ENCODE measurements around the gene CTAG1B.
"Not testable (repeated sequence)": the region's sequence is repeated elsewhere in the genome, so short reads cannot be mapped to it uniquely, and the experiment has no call there.

Gene CTAG1B

DNA sequence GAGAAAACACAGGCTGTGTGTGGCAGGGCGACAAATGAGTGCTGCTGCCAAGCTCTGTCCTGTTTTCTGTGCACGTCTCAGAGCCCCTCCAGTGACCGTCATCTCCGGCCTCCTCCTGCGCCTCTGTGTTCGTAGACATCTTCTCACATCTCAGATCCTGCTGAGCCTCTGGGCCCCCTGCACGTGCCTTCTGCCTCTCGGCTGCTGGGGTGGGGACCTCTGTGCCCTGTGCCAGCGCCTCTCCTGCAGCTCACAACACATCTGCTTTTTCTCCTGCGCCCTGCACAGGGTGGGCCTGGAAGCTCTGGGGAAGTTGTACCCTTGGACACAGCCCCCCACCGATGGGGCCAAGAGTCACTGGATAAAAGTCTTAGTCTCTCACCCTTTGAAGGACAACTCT, 36.7 kb upstream of the CTAG1B start:
- no peak overlapping the region for H3K4me3 ChIP-seq (ENCODE audit: low read depth, low read length)
- ChIA-PET POLR2A (no interaction called here), CTCF (no interaction called here)
- TF ChIP-seq, protein P1, sequence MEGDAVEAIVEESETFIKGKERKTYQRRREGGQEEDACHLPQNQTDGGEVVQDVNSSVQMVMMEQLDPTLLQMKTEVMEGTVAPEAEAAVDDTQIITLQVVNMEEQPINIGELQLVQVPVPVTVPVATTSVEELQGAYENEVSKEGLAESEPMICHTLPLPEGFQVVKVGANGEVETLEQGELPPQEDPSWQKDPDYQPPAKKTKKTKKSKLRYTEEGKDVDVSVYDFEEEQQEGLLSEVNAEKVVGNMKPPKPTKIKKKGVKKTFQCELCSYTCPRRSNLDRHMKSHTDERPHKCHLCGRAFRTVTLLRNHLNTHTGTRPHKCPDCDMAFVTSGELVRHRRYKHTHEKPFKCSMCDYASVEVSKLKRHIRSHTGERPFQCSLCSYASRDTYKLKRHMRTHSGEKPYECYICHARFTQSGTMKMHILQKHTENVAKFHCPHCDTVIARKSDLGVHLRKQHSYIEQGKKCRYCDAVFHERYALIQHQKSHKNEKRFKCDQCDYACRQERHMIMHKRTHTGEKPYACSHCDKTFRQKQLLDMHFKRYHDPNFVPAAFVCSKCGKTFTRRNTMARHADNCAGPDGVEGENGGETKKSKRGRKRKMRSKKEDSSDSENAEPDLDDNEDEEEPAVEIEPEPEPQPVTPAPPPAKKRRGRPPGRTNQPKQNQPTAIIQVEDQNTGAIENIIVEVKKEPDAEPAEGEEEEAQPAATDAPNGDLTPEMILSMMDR (IDR thresholded peaks at IDR 0.05; ENCODE audit: insufficient read depth, low read length, missing control alignments) = no peak
- no peak for DNase-seq (ENCODE audit: low read depth, low spot score)

DNA sequence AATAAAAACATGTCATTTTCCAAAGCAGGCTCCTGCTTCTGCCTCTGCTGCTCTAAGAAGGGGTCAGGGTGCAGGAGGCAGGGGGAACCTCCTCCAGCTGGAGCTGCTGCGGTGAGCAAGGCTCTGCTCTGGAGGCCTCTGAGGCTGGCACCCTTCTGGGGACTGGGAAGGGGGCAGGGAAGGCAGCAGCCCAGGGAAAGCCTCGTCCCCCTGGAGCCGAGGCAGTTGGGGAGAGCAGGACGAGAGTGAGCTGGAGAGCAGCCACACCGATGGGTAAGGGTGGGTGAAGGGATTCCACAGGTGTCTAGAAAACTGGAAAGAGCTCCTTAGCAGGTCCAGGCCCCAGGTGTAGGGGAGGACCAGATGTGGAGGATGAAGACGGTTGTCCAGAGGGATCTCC, 36.3 kb upstream of the CTAG1B start:
- no peak overlapping the region for H3K4me3 ChIP-seq (ENCODE audit: low read depth, low read length)
- ChIA-PET CTCF (no interaction called here), POLR2A (no interaction called here)
- TF ChIP-seq, protein P1 (IDR thresholded peaks at IDR 0.05; ENCODE audit: insufficient read depth, low read length, missing control alignments) = no peak
- no peak for DNase-seq (ENCODE audit: low read depth, low spot score)

DNA sequence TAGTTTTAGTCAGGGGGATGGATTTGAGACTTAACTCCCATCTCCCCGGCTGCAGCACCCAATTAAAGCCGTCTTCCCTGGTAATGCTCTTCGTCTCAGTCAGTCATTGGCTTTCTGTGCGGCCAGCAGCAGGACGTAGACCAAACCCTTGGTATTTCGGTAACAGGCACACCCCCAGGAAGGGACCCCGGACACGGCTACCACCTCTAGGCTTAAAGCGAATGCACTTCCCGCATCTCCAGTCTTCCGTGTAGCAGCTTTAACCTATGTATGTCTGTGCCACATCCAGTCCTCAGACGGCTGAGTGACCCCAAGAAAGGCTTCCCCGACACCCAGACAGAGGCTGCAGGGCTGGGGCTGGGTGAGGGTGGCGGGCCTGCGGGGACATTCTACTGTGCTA, 35.8 kb upstream of the CTAG1B start:
- no peak overlapping the region for H3K4me3 ChIP-seq (ENCODE audit: low read depth, low read length)
- ChIA-PET POLR2A (no interaction called here), CTCF (no interaction called here)
- DNase-seq (ENCODE audit: low read depth, low spot score) = no peak
- TF ChIP-seq, protein P1 (IDR thresholded peaks at IDR 0.05; ENCODE audit: insufficient read depth, low read length, missing control alignments) = no peak

DNA sequence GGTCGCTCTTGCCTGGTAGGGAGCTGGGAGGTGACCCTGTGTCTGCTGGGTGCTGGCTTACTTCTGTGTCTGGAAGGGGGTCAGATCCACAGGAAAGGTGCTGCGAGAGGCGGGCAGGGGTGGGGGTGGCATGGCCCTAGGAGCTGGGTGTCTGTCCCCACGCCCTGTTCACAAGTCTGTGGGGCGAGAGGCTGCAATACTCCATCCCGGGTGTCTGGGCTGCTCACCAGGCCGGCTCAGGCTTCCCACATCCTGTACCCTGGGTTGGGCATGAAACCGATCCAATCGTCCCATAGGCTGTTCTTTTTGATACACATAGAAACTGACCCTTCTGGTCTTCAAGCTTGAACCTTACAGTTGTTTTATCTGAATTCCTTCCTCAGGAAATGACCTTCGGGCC, 35.3 kb upstream of the CTAG1B start:
- ChIA-PET POLR2A (no interaction called here), CTCF (no interaction called here)
- no peak for DNase-seq (ENCODE audit: low read depth, low spot score)
- TF ChIP-seq, protein P1 (IDR thresholded peaks at IDR 0.05; ENCODE audit: insufficient read depth, low read length, missing control alignments) = no peak
- H3K4me3 ChIP-seq (ENCODE audit: low read depth, low read length) = no peak overlapping the region

DNA sequence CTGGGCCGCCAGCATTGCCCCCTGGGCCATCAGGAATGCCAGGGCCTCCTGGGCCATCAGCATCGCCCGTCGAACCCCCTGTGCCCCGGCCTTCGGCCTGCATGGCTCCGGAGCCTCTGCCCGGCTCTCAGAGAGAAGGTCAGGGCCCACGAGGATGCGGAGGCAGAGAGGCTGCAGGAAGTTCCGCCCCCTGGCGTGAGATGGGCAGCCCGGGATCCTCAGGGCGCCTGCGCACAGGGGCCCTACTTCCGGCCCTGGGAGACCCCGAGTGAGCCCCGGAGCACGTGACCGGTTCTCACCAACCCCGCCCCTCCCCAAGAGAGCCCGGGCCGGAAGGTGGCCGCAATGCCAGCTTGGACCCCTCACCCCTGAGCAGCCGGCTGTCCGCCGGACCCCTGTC, 34.3 kb upstream of the CTAG1B start, which contains the start of gene CTAG2:
Gene CTAG2 (minus strand): TSS at position 167 of the 400 bp plus-strand sequence. CDS start 64 bp downstream, at position 103.
- POLR2A ChIA-PET; DNase-seq (ENCODE audit: low read depth, low spot score); CTCF ChIA-PET; H3K4me3 ChIP-seq (ENCODE audit: low read depth, low read length): not testable (repeated sequence)

DNA sequence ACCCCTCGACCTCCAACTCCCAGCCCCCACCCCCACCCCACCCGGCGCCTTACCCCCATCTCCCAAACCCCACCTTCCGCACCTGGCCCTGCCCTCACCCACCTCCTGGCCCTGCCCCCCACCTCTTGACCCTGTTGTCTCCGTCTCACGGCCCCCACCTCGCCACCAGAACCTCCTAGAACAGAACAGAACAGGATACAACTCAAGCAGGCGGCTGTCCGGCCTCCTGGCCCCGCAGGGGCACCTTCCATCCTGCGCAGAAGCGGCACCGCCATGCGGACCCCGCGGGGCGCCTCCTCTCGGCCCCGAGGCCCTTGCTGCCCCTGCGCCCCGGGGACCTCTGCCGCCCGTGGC, 33.9 kb upstream of the CTAG1B start:
- no peak for DNase-seq (ENCODE audit: low read depth, low spot score)
- no peak overlapping the region for H3K4me3 ChIP-seq (ENCODE audit: low read depth, low read length)
- CTCF ChIA-PET = no interaction called here
- TF ChIP-seq, protein P1 (IDR thresholded peaks at IDR 0.05; ENCODE audit: insufficient read depth, low read length, missing control alignments) = no peak
- POLR2A ChIA-PET = no interaction called here

DNA sequence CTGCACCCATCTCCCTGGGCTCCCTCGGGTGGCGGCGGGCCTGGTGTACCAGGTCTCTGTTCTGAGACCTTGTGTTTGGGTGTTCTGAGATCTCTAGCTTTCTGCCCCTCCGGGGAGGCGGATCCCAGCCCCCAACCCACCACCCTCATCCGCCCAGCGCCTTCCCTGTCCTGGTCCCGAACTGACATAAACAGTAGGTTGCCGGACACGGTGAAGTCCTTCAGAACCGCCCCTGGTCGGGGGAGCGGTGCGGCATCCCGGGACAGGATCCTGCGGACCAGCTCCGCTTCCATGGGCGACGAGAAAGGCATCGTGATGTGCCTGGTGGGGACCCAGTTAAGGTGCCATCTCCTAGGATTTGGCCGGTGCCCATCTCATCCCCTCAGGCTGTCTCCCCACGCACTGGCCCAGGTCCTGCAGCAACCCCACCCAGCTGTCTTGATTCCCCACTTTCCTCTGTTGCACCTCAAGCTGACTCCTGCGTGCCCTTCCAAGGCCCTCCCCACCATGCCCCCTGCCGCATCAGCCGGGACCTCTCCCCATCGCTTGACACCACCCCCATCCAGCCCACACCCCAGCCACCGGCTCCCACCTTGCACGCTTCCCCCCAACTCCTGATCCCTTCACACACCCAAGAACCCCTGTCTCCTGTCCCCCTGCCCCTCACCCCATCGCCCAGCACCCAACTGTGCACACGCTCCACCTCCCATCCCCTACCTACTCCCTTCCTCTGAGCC, 33.4 kb upstream of the CTAG1B start:
- CTCF ChIA-PET = no interaction called here
- H3K4me3 ChIP-seq (ENCODE audit: low read depth, low read length) = no peak overlapping the region
- POLR2A ChIA-PET = no interaction called here
- TF ChIP-seq, protein P1 (IDR thresholded peaks at IDR 0.05; ENCODE audit: insufficient read depth, low read length, missing control alignments) = no peak
- DNase-seq (ENCODE audit: low read depth, low spot score) = no peak
